HK-2 (cell line): Measurements from ENCODE around the gene ACLY.
"Not testable (repeated sequence)": the region's sequence is repeated elsewhere in the genome, so short reads cannot be mapped to it uniquely, and the experiment has no call there.

Experiments used
- DNase-seq: peaks from one replicate; pipeline ENCODE4 v3.0.0-alpha.2; 2018; ENCODE audit not compliant: unreplicated experiment

The ACLY gene

DNA sequence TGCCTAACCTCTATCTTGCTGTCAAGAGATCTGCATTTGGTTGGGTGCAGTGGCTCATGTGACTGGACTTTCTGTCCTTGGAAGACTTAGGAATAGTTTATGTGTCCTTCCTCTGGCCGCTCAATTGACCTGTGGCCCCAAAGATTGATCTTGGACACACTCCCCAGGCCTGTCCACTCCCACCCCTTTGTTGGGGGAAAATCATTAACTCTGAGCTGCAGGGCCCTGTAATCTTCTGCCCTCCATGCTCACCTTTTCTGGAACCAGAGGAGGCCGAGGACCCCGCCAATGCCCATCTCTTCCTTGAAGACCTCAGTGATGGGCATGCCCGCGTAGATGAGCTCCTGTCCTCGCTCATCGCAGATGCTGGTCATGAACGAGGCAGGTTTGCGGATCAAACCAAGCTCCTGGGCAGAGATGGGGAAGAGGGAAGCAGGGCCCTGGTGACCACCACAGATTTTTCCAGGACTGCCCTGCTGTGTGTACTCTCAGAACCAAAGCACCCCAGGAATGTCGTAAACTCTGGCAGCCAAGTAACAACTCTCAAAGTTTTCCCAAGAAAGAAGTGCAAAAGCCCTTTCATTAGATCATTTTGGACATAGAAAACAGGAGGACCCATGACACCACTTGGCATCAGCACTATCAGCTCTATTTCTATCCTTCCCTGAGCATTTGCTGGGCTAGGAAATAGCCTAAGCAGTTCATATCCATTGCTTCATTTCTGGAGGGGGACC, 45.0 kb downstream of the ACLY start:
- no peak for DNase-seq

DNA sequence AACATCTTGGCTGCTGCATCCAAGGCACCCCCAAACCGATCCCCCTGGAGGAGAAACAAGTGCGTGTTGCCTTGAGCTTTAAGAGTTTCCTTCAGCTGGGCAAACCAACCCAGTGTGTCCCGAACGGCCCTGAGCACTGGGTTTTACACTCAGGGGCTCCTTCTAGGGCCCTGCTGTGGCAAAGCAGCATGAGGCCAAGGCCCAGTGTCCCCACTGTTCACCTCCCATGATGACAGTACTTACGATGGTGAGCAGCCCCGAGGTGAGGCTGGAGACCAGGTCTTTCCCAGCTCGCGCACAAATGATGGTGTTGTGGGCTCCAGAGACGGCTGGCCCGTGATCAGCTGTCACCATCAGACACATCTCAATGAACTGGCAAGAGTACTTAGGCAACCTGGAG, 47.0 kb downstream of the ACLY start:
- DNase-seq, result no peak

DNA sequence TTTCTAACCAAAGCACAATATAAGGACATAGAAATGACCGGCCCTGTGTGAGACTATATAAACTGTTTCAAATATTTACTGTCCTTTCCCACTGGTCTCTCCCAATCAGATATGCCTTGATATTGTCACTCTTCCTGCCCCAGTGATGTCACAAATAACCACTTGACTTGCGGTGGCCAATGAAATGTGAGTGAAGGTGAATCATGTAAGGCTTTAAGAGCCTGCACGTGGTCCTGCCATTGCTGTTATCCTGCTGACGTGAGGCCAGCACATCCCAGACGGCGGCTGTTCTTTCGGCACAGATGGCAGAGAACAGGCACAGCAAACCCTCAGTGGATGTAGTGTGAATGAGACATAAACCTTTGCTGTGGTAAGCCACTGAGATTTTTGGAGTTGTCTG, 48.1 kb downstream of the ACLY start:
- DNase-seq, result no peak

DNA sequence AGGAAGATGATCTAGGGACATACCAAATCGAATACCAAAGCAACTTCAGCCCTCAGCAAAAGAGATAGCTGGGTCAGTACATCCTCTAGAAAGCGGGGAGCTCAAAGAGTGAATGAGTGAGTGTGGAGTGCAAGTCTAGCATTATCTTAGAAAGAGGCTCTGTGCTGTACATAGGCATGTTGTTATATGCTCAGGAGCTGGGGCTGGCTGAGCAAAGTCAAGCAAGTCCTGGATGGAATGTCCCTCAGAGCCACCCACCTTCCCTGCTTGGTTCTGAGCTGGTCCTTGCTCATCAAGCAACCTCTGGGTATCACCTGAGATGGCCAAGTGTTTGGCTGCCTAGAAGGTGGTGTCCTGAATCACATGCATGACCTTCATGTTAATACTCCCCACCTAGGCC, 48.7 kb downstream of the ACLY start:
- DNase-seq, result no peak

DNA sequence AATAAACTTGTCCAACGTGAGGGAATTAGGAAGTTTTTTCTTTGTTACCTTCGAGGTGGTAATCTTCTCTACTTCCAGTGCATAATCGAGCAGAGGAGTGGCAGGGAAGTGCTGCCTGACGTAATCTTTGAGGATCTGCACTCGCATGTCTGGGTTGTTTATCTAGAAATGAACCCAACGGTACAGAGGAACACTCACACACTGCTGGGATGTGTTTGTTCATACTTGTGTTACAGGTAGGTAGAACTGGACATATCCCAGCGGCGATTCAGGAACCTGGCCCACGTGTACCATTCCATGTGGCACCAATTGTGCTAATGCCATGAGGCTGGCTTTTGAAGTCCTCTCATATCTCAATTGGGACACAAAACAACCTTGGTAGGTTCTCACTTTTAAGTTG, 49.3 kb downstream of the ACLY start:
- DNase-seq, result no peak

DNA sequence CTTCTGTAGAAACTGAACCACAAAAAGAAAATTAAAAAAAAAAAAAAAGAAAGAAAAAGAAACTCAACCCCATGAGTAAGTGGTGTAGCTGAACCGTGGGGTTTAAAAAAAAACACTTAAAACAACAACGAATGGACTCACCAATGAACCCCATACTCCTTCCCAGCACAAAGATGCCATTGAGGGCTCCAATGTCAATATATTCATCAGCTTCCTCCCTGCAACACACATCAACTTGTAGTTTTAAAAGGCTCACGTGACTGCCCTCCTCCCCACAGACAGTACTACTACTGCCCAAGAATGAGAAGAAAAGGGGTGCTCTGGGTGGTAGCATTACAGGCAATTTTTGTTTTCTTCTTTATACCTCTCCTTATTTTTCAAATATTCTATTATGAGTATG, 50.2 kb downstream of the ACLY start:
- DNase-seq, result no peak

DNA sequence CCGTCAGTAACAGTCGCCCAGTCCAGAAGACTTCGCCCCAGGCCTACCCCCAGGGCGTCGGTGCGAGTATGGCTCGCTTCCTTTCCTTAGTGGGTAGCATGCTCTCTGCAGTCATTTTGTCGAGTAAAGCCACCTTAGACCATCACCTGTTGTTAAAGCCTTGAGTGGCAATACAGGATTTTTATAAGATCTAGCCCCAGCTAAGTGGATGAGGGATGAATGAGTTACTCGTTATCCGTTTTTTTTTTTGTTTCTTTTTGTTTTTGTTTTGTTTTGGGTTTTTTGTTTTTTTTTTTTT, 53.2 kb downstream of the ACLY start:
- no peak for DNase-seq

DNA sequence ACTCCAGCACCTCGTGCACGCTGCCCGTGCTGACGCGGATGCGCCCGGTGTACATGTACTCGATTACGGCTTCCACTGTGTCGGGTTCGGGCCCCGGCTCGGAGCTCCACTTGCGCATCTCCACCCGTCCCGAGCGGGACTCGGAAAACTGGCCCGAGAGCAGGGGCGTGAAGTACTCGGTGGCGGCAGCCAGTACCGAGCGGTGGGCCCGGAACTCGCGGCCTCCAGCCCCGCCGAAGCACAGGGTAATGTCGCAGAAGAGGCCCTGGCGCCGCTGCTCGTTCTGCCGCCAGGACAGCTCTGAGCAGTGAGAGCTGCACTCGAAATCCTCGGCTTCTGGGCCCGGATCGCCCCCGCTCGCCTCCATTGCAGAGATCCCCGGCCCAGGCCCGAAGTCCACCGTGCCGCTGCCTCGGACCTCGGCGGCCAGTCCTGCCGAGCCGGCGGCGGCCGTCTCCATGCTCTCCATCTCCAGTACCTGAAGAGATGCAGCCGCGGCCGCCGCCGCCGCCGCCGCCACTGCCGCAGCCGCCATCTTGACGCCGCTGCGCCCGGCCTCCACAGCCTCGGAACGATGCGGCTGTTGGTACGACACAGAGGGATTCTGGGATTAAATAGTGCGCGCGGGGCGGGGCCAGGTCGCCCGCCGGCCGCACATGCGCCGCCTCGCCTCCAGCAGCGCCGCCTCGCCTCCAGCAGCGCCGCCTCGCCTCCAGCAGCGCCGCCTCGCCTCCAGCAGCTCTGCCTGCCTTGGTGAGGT, 53.7 kb downstream of the ACLY start, which contains the start of gene KLHL11:
KLHL11 (minus strand) TSS at position 588 of the 760 bp plus-strand sequence; CDS start at position 535, 53 bp downstream.
- DNase-seq, result peak; percentile 89

DNA sequence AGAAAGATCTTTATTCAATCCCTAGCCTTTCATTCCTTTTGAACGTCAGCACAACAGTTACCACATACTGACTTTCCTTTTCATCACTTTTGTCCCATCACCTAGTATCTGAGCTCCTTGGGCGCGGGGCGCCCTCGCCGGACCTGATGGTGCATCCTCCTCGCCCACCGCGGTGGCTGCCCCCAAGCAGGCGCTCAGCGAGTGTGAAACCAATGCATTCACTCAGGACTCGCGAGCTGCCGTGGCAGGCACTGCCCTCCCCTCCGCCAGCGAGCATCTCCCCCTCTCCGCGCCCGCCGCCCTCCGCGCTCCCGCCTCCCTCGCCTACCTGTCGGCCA, 54.3 kb downstream of the ACLY start:
- no peak for DNase-seq

DNA sequence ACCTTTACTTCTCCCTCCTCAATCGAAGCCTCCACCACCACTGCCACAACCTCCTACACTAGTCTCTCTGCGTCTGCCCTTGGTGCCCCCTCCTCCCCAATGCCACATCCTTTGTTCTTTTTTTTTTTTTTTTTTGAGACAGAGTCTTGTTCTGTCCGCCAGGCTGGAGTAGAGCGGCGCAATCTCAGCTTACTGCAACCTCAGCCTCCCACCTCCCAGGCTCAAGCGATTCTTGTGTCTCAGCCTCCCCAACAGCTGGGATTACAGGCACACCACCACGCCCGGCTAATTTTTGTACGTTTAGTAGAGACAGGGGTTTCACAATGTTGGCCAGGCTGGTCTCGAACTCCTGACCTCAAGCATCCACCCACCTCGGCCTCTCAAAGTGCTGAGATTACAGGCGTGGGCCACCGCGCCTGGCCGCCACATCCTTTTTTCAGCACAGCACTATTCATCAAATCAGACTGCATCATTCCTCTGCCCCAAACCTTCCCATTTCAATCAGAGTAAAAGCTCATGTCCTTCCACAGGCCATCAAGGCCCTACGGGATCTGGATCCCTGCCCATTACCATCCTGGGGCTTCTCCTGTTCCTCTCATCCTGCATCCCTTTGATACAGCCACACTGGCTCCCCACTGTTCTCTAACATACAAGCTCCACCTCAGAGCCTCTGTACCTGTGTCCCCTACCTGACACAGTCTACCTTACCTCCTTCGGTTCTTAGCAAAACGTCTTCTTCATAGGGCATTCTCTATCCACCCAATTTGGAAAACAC, 55.5 kb downstream of the ACLY start:
- no peak for DNase-seq

DNA sequence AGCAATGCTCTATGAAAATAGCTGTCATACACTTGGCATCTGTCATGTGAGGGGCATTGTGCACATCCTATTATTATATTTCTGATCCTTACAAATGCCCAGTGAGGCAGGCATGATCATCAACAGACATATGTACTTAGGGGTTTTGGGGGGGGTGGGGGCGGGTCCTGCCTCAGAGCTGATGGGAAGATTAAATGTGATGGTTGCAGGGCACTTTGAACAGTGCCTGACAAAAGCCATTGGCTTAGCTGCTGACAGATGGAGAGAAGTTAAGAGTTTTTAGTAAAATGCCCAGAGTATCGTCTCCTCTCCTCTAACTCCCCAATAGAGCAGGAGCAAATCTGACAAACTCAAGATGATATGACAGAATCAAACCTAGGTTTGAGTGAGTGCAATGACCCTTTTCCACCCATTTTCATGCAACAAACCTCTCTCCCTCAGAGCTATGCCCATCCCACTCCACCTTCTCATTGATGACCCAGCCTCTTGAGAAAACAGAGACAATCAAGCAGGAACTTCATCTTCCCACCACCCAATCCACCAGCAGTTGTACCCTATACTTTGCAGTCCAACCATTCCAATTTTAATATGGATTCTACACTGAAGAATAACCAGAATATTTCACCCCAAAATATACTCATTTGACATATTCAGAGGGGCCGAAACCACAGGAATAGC, 58.4 kb downstream of the ACLY start:
- DNase-seq, result no peak

DNA sequence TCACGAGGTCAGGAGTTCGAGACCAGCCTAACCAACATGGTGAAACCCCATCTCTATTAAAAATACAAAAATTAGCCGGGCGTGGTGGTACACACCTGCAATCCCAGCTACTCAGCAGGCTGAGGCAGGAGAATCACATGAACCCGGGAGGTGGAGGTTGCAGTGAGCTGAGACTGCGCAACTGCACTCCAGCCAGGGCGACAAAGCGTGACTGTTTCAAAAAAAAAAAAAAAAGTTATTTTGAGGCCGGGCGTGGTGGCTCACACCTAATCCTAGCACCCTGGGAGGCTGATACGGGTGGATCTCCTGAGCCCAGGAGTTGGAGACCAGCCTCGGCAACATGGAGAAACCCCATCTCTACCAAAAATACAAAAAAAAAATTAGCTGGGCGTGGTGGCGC, 67.4 kb downstream of the ACLY start:
- DNase-seq, result not testable (repeated sequence)

DNA sequence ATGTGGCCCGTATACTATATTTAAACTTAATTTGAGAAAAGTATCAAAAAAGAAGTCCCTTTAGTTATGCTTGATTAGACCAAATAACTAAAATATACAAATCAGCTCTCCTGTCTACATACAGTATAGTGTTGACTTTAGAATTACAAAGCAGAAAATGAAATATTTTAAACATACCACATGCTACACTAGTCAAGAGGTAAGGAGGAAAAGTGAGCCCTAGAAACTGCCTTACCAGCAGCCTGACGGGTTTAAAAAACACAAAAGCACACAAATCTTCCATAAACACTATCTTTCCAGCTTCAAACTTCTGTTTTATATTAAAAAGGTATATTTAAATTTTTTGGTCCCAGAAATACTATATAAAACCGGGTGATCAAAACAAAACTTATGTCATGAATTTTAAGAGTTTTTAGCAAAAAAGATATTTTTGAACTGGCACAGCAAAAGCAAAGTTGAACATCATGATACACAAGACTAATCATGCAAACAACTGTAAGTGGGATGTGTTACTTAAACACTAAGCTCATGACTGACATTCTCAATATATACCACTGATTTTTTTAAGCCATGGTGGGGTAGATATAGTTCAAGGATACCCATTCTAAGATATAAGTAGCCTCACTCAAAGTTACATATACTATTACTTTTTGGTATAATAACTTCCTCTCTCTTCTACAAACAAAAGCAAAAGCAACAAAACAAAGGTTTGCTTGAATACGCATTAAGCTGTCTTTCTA, 69.3 kb downstream of the ACLY start:
- DNase-seq, result no peak

DNA sequence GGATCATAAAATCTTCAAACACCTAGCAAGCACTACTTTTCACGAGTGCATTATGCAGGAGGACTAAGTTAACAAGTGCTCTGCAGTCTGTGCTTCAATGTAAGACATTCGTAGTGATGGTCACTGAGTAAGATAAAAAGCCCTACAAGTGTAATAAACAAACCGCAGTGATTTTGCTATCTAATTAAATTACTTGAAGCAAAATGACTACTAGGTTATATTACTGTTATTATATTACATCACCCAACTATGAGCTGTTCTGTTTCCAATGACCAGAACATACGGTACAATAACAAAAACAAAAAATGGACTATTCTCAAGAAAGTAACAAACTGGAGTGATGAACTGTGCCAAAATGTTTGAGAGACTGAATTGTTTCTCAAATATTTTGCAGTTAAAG, 70.0 kb downstream of the ACLY start:
- no peak for DNase-seq

DNA sequence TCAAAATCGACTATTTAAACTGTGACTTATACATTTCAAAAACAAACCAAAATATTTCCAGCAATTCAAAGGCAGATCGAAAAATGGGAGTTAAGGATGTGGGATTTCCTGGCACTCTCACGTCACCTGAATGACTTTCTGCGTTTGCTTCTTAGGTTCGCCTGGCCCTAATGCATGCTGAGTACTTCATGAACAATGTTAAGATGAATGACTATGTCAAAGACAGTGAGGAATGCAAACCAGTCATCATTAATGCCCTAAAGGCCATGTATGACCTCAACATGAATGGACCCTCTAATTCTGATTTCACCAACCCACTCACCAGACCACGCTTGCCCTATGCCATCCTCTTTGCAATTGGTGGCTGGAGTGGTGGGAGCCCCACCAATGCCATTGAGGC, 73.8 kb downstream of the ACLY start:
- no peak for DNase-seq

DNA sequence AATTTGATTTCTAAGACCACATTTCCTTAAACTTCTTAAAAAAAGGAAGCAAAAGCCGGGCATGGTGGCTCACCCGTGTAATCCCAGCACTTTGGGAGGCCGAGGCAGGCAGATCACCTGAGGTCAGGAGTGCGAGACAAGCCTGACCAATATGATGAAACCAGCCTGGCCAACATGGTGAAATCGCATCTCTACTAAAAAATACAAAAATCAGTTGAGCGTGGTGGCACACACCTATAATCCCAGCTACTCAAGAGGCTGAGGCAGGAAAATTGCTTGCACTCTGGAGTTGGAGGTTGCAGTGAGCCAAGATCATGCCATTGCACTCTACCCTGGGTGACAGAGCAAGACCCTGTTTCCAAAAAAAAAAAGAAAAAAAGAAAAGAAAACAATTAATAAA, 78.0 kb downstream of the ACLY start:
- not testable (repeated sequence) for DNase-seq

DNA sequence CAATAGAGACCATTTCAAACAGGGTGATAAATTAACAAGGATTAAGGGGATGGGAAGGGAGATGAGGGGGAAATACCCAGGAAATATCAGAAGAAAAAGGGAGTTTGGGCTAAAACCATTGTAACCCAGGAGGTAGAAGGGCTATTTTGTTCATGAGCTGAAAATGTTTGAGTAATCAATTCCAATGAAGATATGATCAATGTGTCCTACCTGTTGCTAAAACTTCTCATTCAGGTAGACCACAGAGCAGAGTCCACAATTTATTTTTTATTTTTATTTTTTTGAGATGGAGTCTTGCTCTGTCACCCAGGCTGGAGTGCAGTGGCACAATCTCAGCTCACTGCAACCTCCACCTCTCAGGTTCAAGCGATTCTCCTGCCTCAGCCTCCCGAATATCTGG, 79.3 kb downstream of the ACLY start:
- DNase-seq, result not testable (repeated sequence)

DNA sequence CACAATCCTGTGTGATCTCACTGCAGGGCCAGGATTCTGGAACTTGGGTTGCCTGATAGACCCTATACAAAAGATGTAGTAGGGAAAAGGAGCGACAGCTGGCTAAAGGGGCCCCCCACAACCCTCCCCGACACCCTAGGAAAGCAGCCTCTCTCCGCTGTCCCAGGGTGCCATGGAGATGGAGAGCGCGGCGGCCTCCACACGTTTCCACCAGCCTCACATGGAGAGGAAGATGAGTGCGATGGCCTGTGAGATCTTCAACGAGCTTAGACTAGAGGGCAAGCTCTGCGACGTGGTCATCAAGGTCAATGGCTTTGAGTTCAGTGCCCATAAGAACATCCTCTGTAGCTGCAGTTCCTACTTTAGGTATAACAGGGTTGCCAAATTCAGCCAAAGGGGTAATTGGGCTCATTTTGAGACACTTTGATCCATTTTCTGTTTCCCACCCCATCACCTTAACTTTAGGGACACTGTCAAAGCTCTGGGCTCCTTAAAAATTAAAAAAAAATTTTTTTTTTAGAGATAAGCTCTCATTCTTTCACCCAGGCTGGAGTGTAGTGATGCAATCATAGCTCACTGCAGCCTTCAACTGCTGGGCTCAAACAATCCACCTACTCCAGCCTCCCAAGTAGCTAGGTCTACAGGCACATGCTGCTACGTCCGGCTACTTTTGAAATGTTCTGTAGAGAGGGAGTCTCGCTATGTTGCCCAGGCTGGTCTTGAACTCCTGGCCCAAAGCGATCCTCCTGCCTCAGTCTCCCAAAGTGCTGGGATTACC, 80.8 kb downstream of the ACLY start, which contains the start of gene KLHL10:
KLHL10 (plus strand) TSS at position 65 of the 778 bp plus-strand sequence; CDS start at position 173, 108 bp downstream.
- DNase-seq, result no peak

DNA sequence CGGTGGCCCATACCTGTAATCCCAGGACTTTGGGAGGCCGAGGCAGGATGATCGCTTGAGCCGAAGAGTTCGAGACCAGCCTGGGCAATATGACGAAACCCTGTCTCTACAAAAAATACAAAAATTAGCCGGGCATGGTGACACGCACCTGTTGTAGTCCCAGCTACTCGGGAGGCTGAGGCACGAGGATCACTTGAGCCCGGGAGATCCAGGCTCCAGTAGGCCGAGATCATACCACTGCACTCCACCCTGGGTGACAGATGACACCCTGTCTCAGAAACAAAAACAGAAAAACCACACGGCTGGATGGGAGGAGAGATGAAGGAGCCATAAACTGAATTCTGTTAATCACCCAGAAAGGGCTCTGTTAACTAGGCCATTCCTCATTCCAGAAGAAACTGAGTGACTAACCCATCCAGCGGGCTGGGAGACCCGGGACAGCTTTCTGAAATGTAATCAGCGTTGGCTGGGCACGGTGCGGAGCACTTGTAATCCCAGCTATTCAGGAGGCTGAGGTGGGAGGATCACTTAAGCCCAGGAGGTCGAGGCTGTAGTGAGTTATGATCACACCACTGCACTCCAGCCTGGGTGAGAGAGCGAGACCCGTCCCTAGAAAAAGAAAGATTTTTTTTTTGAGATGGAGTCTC, 82.1 kb downstream of the ACLY start:
- DNase-seq, result no peak
